Stimulated activated naive CD8-positive, alpha-beta T cell treated with anti-CD3 and anti-CD28 coated beads, Interleukin-15, Interleukin-2, amounts not matched to agents 100 ng/mL and 50 ng/mL, for 24 hours (primary cell): ENCODE measurements around the gene NEK6.

Source experiments
- H3K27ac Mint-ChIP-seq: one replicate; pipeline ENCODE4 v1.8.0; 2021; ENCODE audit warnings: mild to moderate bottlenecking, mixed read lengths
- H3K27me3 Mint-ChIP-seq: one replicate; pipeline ENCODE4 v1.8.0; 2021; ENCODE audit warnings: mixed read lengths
- H3K36me3 Mint-ChIP-seq: one replicate; pipeline ENCODE4 v1.8.0; 2021; ENCODE audit warnings: low read depth, mixed read lengths
- H3K4me1 Mint-ChIP-seq: one replicate; pipeline ENCODE4 v1.8.0; 2021; ENCODE audit warnings: low read depth, mixed read lengths
- H3K4me3 Mint-ChIP-seq: one replicate; pipeline ENCODE4 v1.8.0; 2021; ENCODE audit warnings: mild to moderate bottlenecking, mixed read lengths
- H3K9me3 Mint-ChIP-seq: one replicate; pipeline ENCODE4 v1.8.0; 2021; ENCODE audit warnings: mixed read lengths

The NEK6 gene

DNA sequence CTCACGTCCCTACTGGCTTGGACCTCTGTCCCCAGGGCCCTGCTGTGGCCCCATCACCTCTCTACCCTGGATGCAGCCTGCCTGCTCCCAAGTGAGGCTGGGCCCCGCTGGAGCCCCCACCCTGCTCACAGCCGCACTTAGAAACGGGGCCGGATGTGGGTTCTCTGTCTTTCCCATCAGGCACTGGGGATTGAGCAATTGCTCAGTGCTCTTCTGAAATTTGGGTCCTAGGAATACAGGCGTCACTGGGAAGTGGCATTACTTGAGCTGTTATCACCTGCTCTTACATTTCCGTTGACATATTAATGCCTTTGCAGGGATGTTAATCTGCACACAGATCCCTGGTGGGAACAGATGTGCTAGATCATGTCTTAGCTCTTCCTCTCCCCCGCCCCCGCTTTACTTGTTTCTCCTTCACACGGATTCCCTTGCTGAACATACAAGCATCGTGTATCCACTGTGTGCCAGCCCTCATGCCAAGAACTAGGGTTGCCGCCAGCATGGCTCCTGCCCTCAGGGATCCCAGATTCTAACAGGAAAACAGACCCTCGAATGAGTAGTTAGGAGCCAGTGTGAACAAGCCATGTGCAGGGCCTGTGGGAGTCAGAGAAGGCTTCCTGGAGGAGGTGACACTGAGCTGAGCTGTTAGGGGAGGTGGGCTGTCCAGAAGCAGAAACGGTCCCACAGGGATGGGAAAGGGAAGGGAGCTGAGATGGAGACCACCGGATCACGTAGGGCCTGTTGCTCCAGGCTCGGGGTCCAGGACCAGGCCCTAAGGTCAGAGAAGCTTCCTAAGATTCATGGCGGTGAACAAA, 65.1 kb downstream of the NEK6 start:
- Mint-ChIP-seq H3K27ac (no peak overlapping the region), H3K4me3 (no peak overlapping the region), H3K36me3 (peaks cover 4% of the 10 kb centered on the region), H3K9me3 (no peaks in the 10 kb centered on the region), H3K27me3 (no peaks in the 10 kb centered on the region), H3K4me1 (no peaks in the 10 kb centered on the region)

DNA sequence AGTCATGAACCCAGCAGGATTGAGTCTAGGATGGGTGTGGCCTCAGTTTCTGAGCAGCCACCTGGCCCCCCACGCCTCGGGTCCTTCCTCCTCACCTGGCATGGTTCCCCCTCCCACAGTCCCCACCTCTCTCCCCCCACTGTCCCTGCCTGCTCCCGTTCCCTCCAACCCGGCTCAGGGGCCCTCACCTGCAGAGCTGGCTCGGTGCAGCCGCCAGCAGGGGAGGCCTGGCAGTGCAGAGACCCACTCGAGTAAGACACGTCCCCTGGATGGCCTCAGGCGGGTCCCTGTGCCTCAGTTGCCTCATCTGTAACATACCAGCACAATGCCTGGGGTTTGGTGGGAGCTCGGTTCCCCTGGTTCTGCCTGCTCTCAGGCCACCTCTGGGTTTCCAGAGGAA, 66.2 kb downstream of the NEK6 start:
- H3K27ac Mint-ChIP-seq, result no peak overlapping the region

DNA sequence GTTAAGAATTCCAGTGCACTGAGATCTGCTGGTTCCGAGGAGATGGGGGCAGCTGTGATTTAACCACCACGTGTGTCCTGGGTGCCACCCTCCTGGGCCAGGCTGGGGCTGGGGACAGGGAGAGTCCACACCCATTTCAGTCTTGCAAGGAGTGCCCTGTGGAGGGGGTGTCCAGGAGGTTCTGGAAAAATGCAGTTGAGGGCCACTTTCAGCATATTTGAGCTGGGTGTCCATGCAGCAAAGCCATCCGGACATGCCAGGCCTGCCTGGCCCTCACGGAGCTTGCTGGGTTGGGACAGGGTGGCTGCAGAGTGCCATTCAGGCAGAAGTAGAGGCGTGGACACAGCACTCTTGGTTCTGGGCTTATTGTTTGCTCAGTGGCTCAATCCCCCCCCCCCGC, 68.1 kb downstream of the NEK6 start:
- H3K27ac Mint-ChIP-seq, result no peak overlapping the region
- H3K4me1 Mint-ChIP-seq, result no peaks in the 10 kb centered on the region

More for the DNA sequence above, 66.2 kb downstream of the NEK6 start:
- Mint-ChIP-seq H3K4me3 (no peak overlapping the region), H3K9me3 (no peaks in the 10 kb centered on the region), H3K36me3 (no peaks in the 10 kb centered on the region), H3K27me3 (no peaks in the 10 kb centered on the region), H3K4me1 (no peaks in the 10 kb centered on the region)

DNA sequence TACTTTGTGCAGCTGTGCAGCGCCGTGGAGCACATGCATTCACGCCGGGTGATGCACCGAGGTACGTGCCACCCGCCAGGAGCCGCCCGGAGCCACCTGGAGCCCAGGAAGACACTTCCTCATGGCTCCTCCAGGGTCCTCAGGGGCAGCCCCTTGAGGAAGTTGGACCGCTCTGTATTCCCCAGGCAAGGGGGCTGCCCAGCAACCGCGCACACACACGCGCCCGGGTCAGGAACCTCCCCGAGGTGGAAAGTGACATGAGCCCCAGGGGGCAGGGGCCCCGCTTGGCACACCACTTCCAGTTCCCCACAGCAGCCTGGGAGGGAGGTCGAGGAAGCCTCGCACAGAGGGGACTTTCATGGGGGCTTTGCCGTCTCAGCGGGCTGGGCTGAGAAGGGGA, 68.6 kb downstream of the NEK6 start:
- Mint-ChIP-seq H3K27ac (no peak overlapping the region), H3K36me3 (peaks cover 9% of the 10 kb centered on the region), H3K9me3 (no peaks in the 10 kb centered on the region)

More for the DNA sequence above, 68.1 kb downstream of the NEK6 start:
- Mint-ChIP-seq H3K27me3 (no peaks in the 10 kb centered on the region), H3K4me3 (no peak overlapping the region), H3K36me3 (peaks cover 9% of the 10 kb centered on the region), H3K9me3 (no peaks in the 10 kb centered on the region)

DNA sequence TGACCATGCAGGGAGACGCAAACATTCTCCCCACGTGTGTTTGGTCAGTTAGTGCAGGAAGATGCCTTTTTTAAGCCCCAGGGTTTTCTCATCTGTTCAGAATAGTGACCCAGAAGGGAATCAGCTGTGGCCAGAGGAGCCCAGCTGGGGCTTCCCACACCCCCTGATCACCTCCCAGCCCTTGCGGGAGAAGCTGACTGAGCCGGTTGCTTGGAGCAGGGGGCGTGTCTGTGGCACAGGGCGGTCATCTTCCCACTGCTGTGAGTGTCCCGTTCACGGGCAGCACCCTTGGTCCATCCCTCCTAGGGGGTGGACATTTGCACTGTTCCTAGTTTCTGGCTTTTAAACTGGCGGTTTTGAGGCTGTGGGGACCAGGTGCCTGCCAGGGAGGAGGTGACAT, 69.7 kb downstream of the NEK6 start:
- H3K27ac Mint-ChIP-seq, result no peak overlapping the region
- H3K4me1 Mint-ChIP-seq, result no peaks in the 10 kb centered on the region
- H3K9me3 Mint-ChIP-seq, result no peaks in the 10 kb centered on the region
- peaks cover 9% of the 10 kb centered on the region for H3K36me3 Mint-ChIP-seq
- no peaks in the 10 kb centered on the region for H3K27me3 Mint-ChIP-seq
- H3K4me3 Mint-ChIP-seq, result no peak overlapping the region

More for the DNA sequence above, 68.6 kb downstream of the NEK6 start:
- H3K4me1 Mint-ChIP-seq, result no peaks in the 10 kb centered on the region
- no peaks in the 10 kb centered on the region for H3K27me3 Mint-ChIP-seq
- no peak overlapping the region for H3K4me3 Mint-ChIP-seq

DNA sequence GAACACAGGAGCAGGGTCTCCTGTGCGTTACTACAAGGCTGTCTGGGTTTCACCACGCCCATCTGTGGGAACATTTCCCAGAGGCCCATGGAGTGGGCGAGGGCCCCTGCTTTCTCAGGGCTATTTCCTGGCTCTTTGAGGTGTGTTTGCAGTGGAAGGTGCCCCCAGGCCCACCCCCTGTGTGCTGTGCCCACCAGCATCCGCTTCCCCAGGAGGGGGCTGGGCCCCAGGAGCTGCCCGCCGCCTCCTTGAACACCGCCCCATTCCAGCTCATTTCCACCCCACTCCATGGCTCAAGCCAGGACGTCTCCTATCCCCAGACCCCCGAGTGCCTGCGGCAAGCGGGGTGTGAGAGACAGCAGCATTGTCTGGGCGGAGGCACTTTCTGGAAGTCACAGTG, 70.5 kb downstream of the NEK6 start:
- Mint-ChIP-seq H3K27me3 (no peaks in the 10 kb centered on the region), H3K9me3 (no peaks in the 10 kb centered on the region), H3K36me3 (peaks cover 9% of the 10 kb centered on the region), H3K27ac (no peak overlapping the region), H3K4me3 (no peak overlapping the region), H3K4me1 (no peaks in the 10 kb centered on the region)

DNA sequence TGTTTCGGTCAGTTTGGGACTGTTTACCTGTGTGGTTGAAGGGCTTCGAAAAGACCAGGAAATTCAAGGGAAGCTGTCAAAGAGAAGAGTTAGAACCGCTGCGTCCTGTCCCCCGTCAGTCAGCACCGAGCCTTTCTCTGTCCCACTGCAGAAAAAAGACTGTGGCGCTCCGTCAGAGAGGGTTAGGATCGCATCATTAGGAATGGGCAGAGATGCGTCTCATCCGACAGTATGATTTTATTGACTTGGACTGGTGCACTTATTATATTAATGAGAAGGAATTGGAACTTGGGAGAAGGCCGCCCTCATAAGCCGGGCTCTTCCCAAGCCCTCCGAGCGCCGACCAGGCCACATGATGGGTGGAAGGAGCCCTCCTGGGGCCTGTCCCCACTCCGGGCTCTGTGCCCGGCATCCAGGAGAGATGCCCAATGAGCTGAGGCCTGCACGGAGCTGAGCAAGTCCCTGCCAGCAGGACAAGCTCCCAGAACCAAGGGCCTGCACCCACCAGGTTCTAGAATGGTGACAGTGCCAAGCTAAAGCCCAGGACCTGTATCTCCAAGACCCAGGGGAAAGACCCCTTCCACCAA, 71.5 kb downstream of the NEK6 start:
- Mint-ChIP-seq H3K27ac (no peak overlapping the region), H3K27me3 (no peaks in the 10 kb centered on the region), H3K36me3 (peaks cover 9% of the 10 kb centered on the region), H3K4me1 (no peaks in the 10 kb centered on the region), H3K9me3 (no peaks in the 10 kb centered on the region), H3K4me3 (no peak overlapping the region)

DNA sequence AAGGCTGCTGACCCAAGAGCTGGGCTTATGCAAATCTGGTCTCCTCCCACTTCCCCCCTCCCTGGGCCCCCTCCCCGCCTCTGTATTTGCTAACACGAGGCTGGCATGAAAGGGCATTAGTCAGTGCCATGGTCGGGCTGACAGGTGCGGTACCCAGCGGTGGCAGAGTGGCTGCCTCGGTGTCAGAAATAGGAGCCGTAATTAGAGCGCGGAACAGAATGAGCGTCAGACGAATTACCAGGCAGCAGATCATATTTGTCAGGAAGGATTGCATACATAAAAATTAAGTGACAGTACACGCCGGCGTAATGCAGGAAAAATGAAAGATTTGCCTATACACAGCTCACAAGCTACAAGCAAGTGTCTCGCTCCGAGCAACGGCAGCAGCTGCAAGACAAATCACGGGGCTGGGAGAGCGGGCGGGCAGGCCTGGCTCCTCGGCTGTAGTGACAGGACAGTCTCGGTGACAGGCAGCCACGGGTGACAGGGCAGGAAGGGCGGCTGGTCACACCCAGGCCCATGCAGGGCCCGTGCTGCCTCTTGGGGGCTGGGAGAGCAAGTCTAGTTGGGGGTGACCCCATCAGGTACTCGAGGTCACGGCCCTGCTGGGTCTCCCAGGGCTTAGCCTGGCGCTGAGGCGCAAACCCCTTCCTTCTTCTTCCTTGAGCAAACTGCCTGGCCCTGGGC, 72.4 kb downstream of the NEK6 start:
- H3K27ac Mint-ChIP-seq, result no peak overlapping the region
- no peaks in the 10 kb centered on the region for H3K4me1 Mint-ChIP-seq
- H3K36me3 Mint-ChIP-seq, result peaks cover 9% of the 10 kb centered on the region
- H3K9me3 Mint-ChIP-seq, result no peaks in the 10 kb centered on the region
- H3K27me3 Mint-ChIP-seq, result no peaks in the 10 kb centered on the region
- no peak overlapping the region for H3K4me3 Mint-ChIP-seq

DNA sequence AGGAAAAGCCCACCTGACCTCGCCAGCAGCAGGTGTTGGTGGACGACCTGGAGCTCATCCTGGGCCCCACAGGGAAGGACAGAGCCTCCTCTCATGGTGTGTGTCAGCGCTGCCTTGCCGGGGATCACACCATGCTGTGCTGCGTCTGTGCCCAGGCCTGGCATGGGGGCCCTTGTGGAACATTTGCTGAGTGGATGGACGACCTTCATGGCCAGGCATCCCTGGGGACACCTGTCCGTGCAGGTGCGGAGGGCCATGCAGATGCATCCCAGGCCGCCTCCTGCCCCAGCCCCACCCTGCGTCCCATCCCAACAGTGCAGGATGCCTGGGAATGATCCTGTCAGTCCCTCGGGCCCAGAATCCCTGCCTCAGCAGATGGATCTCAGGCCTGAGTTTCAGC, 73.8 kb downstream of the NEK6 start:
- Mint-ChIP-seq H3K27me3 (no peaks in the 10 kb centered on the region), H3K4me1 (no peaks in the 10 kb centered on the region), H3K9me3 (no peaks in the 10 kb centered on the region), H3K36me3 (peaks cover 17% of the 10 kb centered on the region), H3K4me3 (no peak overlapping the region), H3K27ac (no peak overlapping the region)

DNA sequence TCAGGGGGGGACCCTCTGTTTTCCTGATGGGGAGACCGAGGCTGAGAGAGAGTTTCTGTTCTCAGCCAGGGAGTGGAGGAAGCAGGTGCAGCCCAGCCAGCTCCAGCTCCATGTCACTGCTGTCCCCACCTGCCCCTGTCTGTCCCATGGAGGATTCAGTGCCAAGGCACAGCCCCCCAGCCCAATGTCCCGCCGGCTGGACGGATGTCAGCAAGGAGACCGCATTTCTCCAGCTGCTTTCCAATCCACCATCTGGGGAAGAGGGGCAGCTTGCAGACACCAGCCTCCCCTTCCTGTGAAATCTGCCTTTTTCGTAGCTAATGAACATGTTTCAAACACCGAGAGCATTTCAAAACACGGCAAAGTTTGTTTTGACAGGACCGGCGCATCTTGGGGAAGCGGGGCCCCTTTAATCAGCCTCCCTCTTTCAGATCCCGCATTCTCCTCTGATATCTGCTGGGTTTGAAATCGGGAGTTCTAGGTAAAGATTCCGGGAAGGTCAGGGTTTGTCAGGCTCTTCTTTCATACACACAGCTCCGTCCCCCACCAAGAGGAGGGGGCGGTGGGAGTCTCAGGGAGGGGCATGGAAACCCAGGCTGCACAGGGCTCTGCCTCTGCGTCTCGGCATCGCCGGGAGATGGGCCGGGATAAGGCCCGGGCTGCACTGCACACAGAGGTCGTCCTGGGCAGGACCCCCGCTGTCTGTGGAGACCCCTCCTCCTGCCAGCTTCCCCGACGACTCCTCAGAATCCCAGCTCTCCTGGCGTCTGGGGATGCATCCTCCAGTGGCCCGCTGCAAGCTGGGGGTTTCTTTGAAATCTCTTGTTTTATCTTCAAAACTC, 74.8 kb downstream of the NEK6 start:
- no peaks in the 10 kb centered on the region for H3K4me1 Mint-ChIP-seq
- no peaks in the 10 kb centered on the region for H3K27me3 Mint-ChIP-seq
- no peaks in the 10 kb centered on the region for H3K9me3 Mint-ChIP-seq
- H3K4me3 Mint-ChIP-seq, result no peak overlapping the region
- H3K27ac Mint-ChIP-seq, result no peak overlapping the region
- H3K36me3 Mint-ChIP-seq, result peaks cover 22% of the 10 kb centered on the region

DNA sequence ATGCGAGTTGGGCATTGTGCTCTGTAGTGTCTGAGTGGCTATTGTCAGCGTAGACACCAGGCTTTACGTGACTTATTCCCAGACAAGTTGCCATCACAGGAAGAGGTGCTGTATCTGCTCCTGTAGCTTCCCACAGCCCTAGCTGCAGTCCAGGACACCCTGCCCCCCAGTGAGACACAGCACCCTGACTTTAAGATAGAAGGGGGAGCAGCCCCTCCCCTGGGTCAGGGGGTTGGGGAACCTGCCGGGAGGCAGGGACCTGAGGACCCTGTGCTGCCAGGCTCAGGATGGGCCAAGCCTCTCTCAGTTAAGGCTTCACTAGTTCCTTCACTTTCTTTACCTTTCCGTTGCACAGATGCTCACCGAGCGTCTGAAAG, 75.4 kb downstream of the NEK6 start:
- peaks cover 28% of the 10 kb centered on the region for H3K36me3 Mint-ChIP-seq
- H3K27ac Mint-ChIP-seq, result no peak overlapping the region
- no peaks in the 10 kb centered on the region for H3K27me3 Mint-ChIP-seq
- H3K4me1 Mint-ChIP-seq, result no peaks in the 10 kb centered on the region
- H3K9me3 Mint-ChIP-seq, result no peaks in the 10 kb centered on the region
- no peak overlapping the region for H3K4me3 Mint-ChIP-seq

DNA sequence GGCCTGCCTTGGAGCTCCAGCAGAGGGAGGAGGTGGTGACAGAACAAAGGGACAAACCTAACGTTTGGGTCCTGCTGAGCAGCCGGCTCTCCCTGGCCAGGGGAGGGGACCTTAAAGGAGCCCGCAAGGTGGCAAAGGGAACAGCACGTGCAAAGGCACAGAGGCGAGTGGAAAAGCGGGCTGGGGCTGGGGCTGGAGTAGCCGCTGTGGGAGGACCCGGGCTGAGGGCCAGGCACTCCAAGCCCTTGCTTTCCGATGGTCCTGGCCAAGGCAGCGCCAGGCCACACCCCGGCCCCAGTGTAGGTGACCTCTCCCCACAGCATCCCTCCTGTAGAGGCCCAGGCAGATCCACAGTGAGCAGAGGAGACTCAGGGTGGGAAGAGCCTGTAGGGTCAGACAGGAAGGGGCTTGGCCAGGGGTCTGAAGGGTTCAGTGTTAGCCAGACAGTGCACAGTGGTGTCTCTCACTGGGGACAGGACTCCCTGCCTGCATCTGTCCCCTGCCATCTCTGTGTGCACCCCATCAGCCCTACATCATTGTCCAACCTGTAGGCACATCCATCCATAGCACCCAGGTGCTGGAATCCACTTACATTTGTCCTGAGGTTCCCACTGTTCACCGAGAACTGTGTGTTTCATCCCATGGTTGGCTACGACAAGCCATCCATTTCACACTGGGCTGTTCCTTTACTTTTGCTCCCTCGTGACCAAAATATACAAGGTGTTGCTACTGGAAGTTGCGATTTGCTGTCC, 77.0 kb downstream of the NEK6 start:
- Mint-ChIP-seq H3K9me3 (no peaks in the 10 kb centered on the region), H3K27me3 (no peaks in the 10 kb centered on the region), H3K27ac (no peak overlapping the region), H3K4me3 (no peak overlapping the region), H3K4me1 (no peaks in the 10 kb centered on the region), H3K36me3 (peaks cover 30% of the 10 kb centered on the region)

DNA sequence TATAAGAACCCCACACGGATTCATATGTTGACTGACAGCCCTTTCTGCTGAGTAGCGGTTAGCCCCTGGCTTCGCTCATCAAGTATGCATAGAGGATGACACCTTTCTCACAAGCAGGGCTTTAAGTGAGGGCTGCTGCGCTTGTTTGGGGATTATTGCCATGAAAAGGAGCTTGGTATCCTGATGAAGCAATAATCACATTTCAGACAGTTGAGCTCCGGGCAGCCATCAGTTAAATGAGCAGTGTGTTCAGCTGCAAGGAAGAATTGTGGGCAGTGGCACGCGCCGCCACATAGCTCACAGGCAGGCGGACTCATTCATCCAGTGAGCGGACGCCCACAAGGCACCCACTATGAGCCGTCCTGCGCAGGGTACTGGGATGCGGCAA, 77.6 kb downstream of the NEK6 start:
- Mint-ChIP-seq H3K4me3 (no peak overlapping the region), H3K27ac (no peak overlapping the region), H3K9me3 (no peaks in the 10 kb centered on the region), H3K36me3 (peaks cover 25% of the 10 kb centered on the region), H3K4me1 (no peaks in the 10 kb centered on the region), H3K27me3 (no peaks in the 10 kb centered on the region)

DNA sequence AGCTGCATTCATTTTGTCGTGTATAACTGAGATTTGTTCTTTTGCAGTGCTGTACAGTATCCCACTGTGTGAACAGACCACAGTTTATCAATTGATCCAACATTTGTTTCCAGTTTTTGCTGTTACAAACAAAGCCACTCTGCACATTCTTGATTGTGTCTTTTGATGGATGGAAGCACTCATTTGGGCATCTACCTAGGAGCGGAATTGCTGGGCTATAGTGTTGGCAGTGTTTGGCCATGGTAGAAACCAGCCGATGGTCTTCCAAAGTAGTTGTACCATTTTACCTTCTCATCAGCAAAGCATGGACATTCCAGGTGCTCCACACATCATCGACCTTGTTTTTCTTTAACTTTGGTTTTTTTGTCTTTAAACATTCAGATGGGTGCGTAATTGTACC, 79.8 kb downstream of the NEK6 start:
- Mint-ChIP-seq H3K4me1 (no peaks in the 10 kb centered on the region), H3K27ac (no peak overlapping the region), H3K27me3 (no peaks in the 10 kb centered on the region), H3K36me3 (peaks cover 24% of the 10 kb centered on the region), H3K4me3 (no peak overlapping the region), H3K9me3 (no peaks in the 10 kb centered on the region)
